ENCODE measurements around the gene TMEM87A. TPM values are rescaled to one million over a fixed set of nuclear protein-coding genes. Genes with fewer than 3 reads are reported as not detected.

TMEM87A gene
- polyA plus RNA-seq, 2 of the 4 experiments (the other 2 are of a cell fraction), result 30.3 to 49.8 TPM

DNA sequence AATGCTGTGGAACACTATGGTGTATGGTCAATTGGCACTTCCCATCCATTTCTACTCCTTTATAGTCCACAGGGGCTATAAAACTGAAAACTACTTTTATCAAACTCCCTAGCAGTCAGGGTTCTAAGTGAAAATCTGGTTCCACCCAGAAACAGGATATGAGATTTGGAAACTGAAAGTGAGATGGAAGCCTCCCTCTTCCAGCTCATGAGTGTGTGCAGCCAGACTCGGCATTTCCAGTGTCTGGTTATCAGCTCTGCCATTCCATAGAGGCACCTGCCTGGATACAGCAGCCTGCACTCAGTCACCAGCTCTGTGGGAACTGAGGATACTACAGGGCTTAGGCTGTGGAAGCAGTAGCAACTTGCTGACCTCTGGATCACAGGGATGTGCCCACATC lies 102.1 kb downstream of the TMEM87A start:
- whole genome bisulfite sequencing (ENCODE audit: missing lambda C conversion rate), result 75% methylated on average over 1 of the region's 1 CpG
- H3K27ac ChIP-seq, result no peak overlapping the region
- CTCF ChIA-PET, result interaction anchor here (1.2 kb wide), 2 partner anchors 9 to 33 kb away, joined by 3 to 4 read pairs; no protein-coding TSS in a partner anchor
- no peak overlapping the region for H3K4me2 ChIP-seq
- FAIRE-seq (no peak), DNase-seq (ENCODE audit: low read depth in 1 of 2, low spot score in 1 of 2) (no peak), ATAC-seq (no peak)
- no peak overlapping the region for H3K4me3 ChIP-seq
- H3K4me1 ChIP-seq, result no peaks in the 10 kb centered on the region
- H3K9me3 ChIP-seq, result no peaks in the 10 kb centered on the region
- POLR2A ChIA-PET, result no interaction called here
- TF ChIP-seq, protein P1, sequence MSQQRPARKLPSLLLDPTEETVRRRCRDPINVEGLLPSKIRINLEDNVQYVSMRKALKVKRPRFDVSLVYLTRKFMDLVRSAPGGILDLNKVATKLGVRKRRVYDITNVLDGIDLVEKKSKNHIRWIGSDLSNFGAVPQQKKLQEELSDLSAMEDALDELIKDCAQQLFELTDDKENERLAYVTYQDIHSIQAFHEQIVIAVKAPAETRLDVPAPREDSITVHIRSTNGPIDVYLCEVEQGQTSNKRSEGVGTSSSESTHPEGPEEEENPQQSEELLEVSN (IDR thresholded peaks at IDR 0.05; ENCODE audit: borderline replicate concordance, low read depth), result no peak
- TF ChIP-seq NR3C1 (IDR thresholded peaks at IDR 0.05), result no peak
- no peak for TF ChIP-seq GATA3 (IDR thresholded peaks at IDR 0.05; ENCODE audit: borderline replicate concordance)

DNA sequence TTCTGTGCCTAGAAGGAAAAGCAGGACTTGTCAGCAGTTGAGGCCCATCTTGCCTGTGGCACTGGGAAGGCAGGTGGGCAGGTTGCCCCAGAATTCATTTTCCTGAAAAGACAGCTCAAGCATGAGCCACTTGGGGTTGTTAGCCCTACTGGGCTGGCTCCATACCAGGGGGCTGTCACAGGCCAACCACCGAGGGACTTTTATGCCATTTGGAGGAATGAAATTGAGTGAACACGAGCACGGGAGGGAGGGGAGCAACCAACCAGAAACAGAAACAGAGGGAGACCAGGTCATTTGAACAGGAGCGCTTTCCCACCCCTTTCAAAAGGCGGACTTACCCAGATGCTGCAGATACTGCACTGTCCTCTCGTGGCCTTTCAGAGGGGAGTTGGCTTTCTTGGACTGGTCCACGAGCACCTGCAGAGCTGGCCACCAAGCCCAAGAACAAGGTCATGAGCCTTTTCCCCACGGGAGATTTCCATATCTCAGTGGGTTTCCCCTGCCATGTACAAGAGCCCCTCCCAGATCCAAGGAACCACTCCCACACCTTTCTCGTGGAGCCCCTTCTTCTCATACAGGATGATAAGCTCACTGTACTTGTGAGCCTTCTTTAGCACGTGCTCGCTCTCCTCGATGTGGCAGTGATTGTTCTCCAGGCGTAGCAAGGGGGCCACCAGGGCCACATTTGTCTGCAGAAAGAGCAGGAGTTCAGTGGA lies 106.8 kb downstream of the TMEM87A start:
- TF ChIP-seq HOXB13 (CRISPR knock-in tag; IDR thresholded peaks at IDR 0.05; ENCODE audit: low read depth) (no peak), CBX8 (IDR thresholded peaks at IDR 0.05) (no peak), RFX5 (IDR thresholded peaks at IDR 0.05) (no peak), HOXB5 (CRISPR knock-in tag; IDR thresholded peaks at IDR 0.05) (no peak), JUNB (IDR thresholded peaks at IDR 0.05) (no peak)
- TF ChIP-seq, protein P1 (IDR thresholded peaks at IDR 0.05; ENCODE audit: borderline replicate concordance, low read depth), result no peak
- Histone ChIP-seq H3K4me2 (no peak overlapping the region), H3K4me1 (no peaks in the 10 kb centered on the region), H3K27ac (no peak overlapping the region), H3K4me3 (no peak overlapping the region), H3K9me3 (no peaks in the 10 kb centered on the region)
- FAIRE-seq (no peak), ATAC-seq (no peak), DNase-seq (ENCODE audit: low read depth in 1 of 2, low spot score in 1 of 2) (no peak)
- 95% methylated on average over 12 of the region's 13 CpGs for WGBS (ENCODE audit: missing lambda C conversion rate)
- ChIA-PET CTCF (interaction anchor here (0.7 to 1.3 kb wide), 2 partner anchors 10 to 218 kb away, joined by 3 read pairs; partner anchors contain the start of gene PLA2G4F), POLR2A (no interaction called here)

DNA sequence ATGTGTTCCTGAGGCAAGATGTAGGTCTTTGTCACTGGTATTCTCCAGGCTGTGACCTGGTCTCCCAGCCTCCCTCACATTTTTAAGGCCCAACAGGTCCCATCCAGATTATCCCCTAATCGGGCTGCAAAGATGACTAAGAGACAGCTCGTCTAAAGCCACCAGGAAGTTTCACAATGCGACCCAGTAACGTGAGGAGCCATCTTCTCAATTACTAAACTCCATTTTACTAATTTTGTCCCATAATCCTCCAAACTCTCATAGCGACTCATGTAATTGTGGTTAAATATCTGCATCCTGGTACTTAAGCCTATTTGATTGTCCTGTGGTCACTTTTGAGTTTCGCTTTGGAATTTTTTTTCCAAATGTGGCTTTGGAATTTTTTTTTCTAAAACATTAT lies 108.1 kb downstream of the TMEM87A start:
- POLR2A ChIA-PET, result no interaction called here
- no peaks in the 10 kb centered on the region for H3K9me3 ChIP-seq
- 93% methylated on average over 6 of the region's 6 CpGs for WGBS (ENCODE audit: missing lambda C conversion rate)
- no peak for FAIRE-seq
- ATAC-seq, result no peak
- H3K4me3 ChIP-seq, result no peak overlapping the region
- CTCF ChIA-PET, result interaction anchor here (0.6 kb wide), 1 partner anchor 859 kb away, joined by 3 read pairs; no protein-coding TSS in a partner anchor
- H3K4me2 ChIP-seq, result no peak overlapping the region
- no peaks in the 10 kb centered on the region for H3K4me1 ChIP-seq
- TF ChIP-seq MAFK (IDR thresholded peaks at IDR 0.05; ENCODE audit: partially characterized antibody) (no peak), MYC (IDR thresholded peaks at IDR 0.05; ENCODE audit: borderline replicate concordance, low read length) (no peak), KDM1A (IDR thresholded peaks at IDR 0.05; ENCODE audit: low read depth) (no peak), CHD4 (IDR thresholded peaks at IDR 0.05; ENCODE audit: borderline replicate concordance) (no peak), POLR2AphosphoS2 (conservative IDR thresholded peaks at IDR 0.05; ENCODE audit: low read length) (no peak), ZFP36 (IDR thresholded peaks at IDR 0.05; ENCODE audit: borderline replicate concordance, partially characterized antibody) (no peak), ESRRA (IDR thresholded peaks at IDR 0.05; ENCODE audit: borderline replicate concordance, low read length) (no peak), EP300 (IDR thresholded peaks at IDR 0.05) (no peak), FOSB (CRISPR knock-in tag; IDR thresholded peaks at IDR 0.05) (no peak), HEYL (CRISPR knock-in tag; IDR thresholded peaks at IDR 0.05) (no peak), HOXA7 (CRISPR knock-in tag; IDR thresholded peaks at IDR 0.05) (no peak)
- TF ChIP-seq, protein P2, sequence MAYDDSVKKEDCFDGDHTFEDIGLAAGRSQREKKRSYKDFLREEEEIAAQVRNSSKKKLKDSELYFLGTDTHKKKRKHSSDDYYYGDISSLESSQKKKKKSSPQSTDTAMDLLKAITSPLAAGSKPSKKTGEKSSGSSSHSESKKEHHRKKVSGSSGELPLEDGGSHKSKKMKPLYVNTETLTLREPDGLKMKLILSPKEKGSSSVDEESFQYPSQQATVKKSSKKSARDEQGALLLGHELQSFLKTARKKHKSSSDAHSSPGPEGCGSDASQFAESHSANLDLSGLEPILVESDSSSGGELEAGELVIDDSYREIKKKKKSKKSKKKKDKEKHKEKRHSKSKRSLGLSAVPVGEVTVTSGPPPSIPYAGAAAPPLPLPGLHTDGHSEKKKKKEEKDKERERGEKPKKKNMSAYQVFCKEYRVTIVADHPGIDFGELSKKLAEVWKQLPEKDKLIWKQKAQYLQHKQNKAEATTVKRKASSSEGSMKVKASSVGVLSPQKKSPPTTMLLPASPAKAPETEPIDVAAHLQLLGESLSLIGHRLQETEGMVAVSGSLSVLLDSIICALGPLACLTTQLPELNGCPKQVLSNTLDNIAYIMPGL (CRISPR knock-in tag; IDR thresholded peaks at IDR 0.05; ENCODE audit: borderline replicate concordance), result no peak
- TF ChIP-seq, protein P3, sequence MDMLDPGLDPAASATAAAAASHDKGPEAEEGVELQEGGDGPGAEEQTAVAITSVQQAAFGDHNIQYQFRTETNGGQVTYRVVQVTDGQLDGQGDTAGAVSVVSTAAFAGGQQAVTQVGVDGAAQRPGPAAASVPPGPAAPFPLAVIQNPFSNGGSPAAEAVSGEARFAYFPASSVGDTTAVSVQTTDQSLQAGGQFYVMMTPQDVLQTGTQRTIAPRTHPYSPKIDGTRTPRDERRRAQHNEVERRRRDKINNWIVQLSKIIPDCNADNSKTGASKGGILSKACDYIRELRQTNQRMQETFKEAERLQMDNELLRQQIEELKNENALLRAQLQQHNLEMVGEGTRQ (IDR thresholded peaks at IDR 0.05), result no peak
- H3K27ac ChIP-seq, result no peak overlapping the region
- DNase-seq (ENCODE audit: low read depth in 1 of 2, low spot score in 1 of 2), result no peak

All from A549 (cell line).